Activated gamma-delta T cell (primary cell): ENCODE measurements around the gene PDE8B.

ENCODE experiments used
- DNase-seq: peaks from one replicate; lab custom pipeline; 2025; lab: John Stamatoyannopoulos, UW

The PDE8B gene

GRCh38 chr5:77192441-77193050, 17.9 kb upstream of the PDE8B start:
- DNase-seq, result no peak

- no peak for DNase-seq
These were observed 15.7 kb upstream of the PDE8B start for GRCh38 chr5:77194762-77195161.

- DNase-seq, result no peak
These were observed 12.5 kb upstream of the PDE8B start for GRCh38 chr5:77197840-77198554.

- no peak for DNase-seq
These were observed 9.8 kb upstream of the PDE8B start for GRCh38 chr5:77200663-77201062.

- no peak for DNase-seq
These were observed 8.3 kb upstream of the PDE8B start for GRCh38 chr5:77202145-77202544.

- DNase-seq, result no peak
These were observed 5.5 kb upstream of the PDE8B start for GRCh38 chr5:77204967-77205366.

- no peak for DNase-seq
These were observed 1.8 kb upstream of the PDE8B start for GRCh38 chr5:77208507-77209163.

GRCh38 chr5:77209495-77210090, 887 bp upstream of the PDE8B start:
- DNase-seq, result no peak

GRCh38 chr5:77210964-77211690, 647 bp downstream of the PDE8B start:
- no peak for DNase-seq

- DNase-seq, result no peak
These were observed 1.2 kb downstream of the PDE8B start for GRCh38 chr5:77211691-77212047.

- no peak for DNase-seq
These were observed 3.1 kb downstream of the PDE8B start for GRCh38 chr5:77213601-77214000.

- DNase-seq, result no peak
These were observed 3.7 kb downstream of the PDE8B start for GRCh38 chr5:77214151-77214550.

- DNase-seq, result no peak
These were observed 7.8 kb downstream of the PDE8B start for GRCh38 chr5:77218263-77218662.

GRCh38 chr5:77221115-77221514, 10.6 kb downstream of the PDE8B start:
- DNase-seq, result no peak

GRCh38 chr5:77222722-77223121, 12.2 kb downstream of the PDE8B start:
- DNase-seq, result no peak

GRCh38 chr5:77223653-77224052, 13.2 kb downstream of the PDE8B start:
- no peak for DNase-seq

- no peak for DNase-seq
These were observed 14.3 kb downstream of the PDE8B start for GRCh38 chr5:77224672-77225355.

GRCh38 chr5:77225531-77225930, 15.1 kb downstream of the PDE8B start:
- DNase-seq, result no peak

GRCh38 chr5:77229887-77230286, 19.4 kb downstream of the PDE8B start:
- DNase-seq, result no peak

GRCh38 chr5:77230727-77231470, 20.4 kb downstream of the PDE8B start:
- no peak for DNase-seq
